ENCODE measurements around the gene MRPS27. TPM values are rescaled to one million over a fixed set of nuclear protein-coding genes. Genes with fewer than 3 reads are reported as not detected.

The MRPS27 gene
- total and polyA plus RNA-seq, 2 of the 4 experiments (the other 2 are of a cell fraction) = 46.9 to 90.5 TPM

DNA sequence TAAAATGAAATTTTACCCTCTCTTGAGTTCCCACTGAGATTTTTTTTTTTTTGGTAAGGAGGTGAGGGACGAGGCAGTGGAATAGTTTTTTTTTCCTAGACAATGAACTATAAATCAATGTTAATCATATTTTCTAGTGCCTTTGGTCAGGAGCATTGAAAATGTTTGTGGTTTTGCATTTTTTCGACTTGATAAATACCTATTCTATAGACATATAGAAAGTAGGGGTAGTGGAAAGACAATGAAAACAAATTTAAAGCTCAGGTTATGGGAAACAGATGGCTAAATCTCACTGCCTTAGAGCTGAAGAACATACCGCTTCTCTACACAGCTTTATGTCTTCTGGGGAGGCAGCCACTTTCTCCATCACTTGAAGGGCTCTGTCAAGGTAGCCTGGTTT, 94.3 kb downstream of the MRPS27 start:
- dilution Hi-C loops (cut with HindIII; ENCODE audit: low sequenced_read_pairs, unreplicated experiment) = no loop called here
- no peak overlapping the region for H2BK5ac ChIP-seq (ENCODE audit: low read depth, low read length, poor library complexity, severe bottlenecking)
- no peak overlapping the region for H4K91ac ChIP-seq (ENCODE audit: insufficient read depth, low read depth, low read length)
- H4K8ac ChIP-seq (ENCODE audit: low read depth in 2 of 2, low read length in 2 of 2) = no peak overlapping the region
- 0 out of 2 replicates have a peak, but pooled peaks cover 3% of the 10 kb centered on the region for H4K20me1 ChIP-seq (ENCODE audit: insufficient read depth, low read length)
- no CpG with 5 or more reads among the region's 3 CpGs for WGBS, 2 experiments (ENCODE audit: extremely low coverage in 2 of 2, insufficient read length in 1 of 2)
- H3K23ac ChIP-seq (ENCODE audit: low read depth, low read length) = no peak overlapping the region
- POLR2A ChIA-PET (ENCODE audit: unreplicated experiment) = no interaction called here
- H3K79me1 ChIP-seq (ENCODE audit: low read depth in 1 of 2, low read length in 2 of 2) = peaks cover 0 to 7% of the 10 kb centered on the region in 2 experiments; a peak in 1 of 4 replicates
- TF ChIP-seq, protein P1, sequence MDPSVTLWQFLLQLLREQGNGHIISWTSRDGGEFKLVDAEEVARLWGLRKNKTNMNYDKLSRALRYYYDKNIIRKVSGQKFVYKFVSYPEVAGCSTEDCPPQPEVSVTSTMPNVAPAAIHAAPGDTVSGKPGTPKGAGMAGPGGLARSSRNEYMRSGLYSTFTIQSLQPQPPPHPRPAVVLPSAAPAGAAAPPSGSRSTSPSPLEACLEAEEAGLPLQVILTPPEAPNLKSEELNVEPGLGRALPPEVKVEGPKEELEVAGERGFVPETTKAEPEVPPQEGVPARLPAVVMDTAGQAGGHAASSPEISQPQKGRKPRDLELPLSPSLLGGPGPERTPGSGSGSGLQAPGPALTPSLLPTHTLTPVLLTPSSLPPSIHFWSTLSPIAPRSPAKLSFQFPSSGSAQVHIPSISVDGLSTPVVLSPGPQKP (IDR thresholded peaks at IDR 0.05; ENCODE audit: borderline replicate concordance, low read depth, low read length) = no peak
- no peak for TF ChIP-seq NFE2L2 (IDR thresholded peaks at IDR 0.05; ENCODE audit: low read depth, low read length)
- TF ChIP-seq POLR2A (IDR thresholded peaks at IDR 0.05; ENCODE audit: low read depth, low read length) = no peak
- no peak for TF ChIP-seq RFX5 (IDR thresholded peaks at IDR 0.05; ENCODE audit: low read depth, low read length)
- TF ChIP-seq, protein P2, sequence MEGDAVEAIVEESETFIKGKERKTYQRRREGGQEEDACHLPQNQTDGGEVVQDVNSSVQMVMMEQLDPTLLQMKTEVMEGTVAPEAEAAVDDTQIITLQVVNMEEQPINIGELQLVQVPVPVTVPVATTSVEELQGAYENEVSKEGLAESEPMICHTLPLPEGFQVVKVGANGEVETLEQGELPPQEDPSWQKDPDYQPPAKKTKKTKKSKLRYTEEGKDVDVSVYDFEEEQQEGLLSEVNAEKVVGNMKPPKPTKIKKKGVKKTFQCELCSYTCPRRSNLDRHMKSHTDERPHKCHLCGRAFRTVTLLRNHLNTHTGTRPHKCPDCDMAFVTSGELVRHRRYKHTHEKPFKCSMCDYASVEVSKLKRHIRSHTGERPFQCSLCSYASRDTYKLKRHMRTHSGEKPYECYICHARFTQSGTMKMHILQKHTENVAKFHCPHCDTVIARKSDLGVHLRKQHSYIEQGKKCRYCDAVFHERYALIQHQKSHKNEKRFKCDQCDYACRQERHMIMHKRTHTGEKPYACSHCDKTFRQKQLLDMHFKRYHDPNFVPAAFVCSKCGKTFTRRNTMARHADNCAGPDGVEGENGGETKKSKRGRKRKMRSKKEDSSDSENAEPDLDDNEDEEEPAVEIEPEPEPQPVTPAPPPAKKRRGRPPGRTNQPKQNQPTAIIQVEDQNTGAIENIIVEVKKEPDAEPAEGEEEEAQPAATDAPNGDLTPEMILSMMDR (conservative IDR thresholded peaks at IDR 0.05; ENCODE audit: low read depth, low read length) = no peak
- TF ChIP-seq RAD21 (IDR thresholded peaks at IDR 0.05; ENCODE audit: low read length) = no peak
- TF ChIP-seq CHD1 (IDR thresholded peaks at IDR 0.05; ENCODE audit: low read depth, low read length) = no peak
- TF ChIP-seq MAFK (IDR thresholded peaks at IDR 0.05; ENCODE audit: low read depth, low read length) = no peak
- no peak for TF ChIP-seq BHLHE40 (IDR thresholded peaks at IDR 0.05; ENCODE audit: low read depth, low read length)
- TF ChIP-seq MXI1 (IDR thresholded peaks at IDR 0.05; ENCODE audit: borderline replicate concordance, low read depth, low read length) = no peak
- no peak for TF ChIP-seq FOS (IDR thresholded peaks at IDR 0.05; ENCODE audit: low read depth, low read length)
- TF ChIP-seq CEBPB (IDR thresholded peaks at IDR 0.05; ENCODE audit: low read depth, low read length) = no peak
- TF ChIP-seq MAZ (IDR thresholded peaks at IDR 0.05; ENCODE audit: borderline replicate concordance, low read depth, low read length) = no peak
- TF ChIP-seq SMC3 (IDR thresholded peaks at IDR 0.05; ENCODE audit: low read depth, low read length) = no peak
- TF ChIP-seq RCOR1 (IDR thresholded peaks at IDR 0.05; ENCODE audit: insufficient replicate concordance, low read length) = no peak
- TF ChIP-seq, protein P3, sequence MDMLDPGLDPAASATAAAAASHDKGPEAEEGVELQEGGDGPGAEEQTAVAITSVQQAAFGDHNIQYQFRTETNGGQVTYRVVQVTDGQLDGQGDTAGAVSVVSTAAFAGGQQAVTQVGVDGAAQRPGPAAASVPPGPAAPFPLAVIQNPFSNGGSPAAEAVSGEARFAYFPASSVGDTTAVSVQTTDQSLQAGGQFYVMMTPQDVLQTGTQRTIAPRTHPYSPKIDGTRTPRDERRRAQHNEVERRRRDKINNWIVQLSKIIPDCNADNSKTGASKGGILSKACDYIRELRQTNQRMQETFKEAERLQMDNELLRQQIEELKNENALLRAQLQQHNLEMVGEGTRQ (IDR thresholded peaks at IDR 0.05; ENCODE audit: low read depth, low read length) = no peak
- no peak overlapping the region for H3K9ac ChIP-seq (ENCODE audit: low read depth, low read length)
- H3K9me3 ChIP-seq (ENCODE audit: control insufficient read depth, insufficient read depth, low read length) = no peaks in the 10 kb centered on the region
- no peak overlapping the region for H3K27ac ChIP-seq (ENCODE audit: insufficient read depth, low read length)
- CTCF ChIA-PET = no interaction called here
- H3K4me3 ChIP-seq (ENCODE audit: insufficient read depth, low read depth, low read length) = no peak overlapping the region
- no peak overlapping the region for H2BK120ac ChIP-seq (ENCODE audit: low read depth, low read length)
- no peak overlapping the region for H2AK9ac ChIP-seq (replicated peaks; ENCODE audit: low read depth, low read length, poor library complexity)
- H3K9me1 ChIP-seq (ENCODE audit: insufficient read depth, low read length) = peaks cover 5% of the 10 kb centered on the region
- no peak overlapping the region for H3K56ac ChIP-seq (ENCODE audit: extremely low read depth, insufficient read depth, low read length)
- peaks cover 3% of the 10 kb centered on the region for H3K4me1 ChIP-seq (ENCODE audit: control insufficient read depth, insufficient read depth, low read length)
- no peaks in the 10 kb centered on the region for H3K27me3 ChIP-seq (ENCODE audit: control insufficient read depth, insufficient read depth, low read length)
- ATAC-seq (ENCODE audit: low read depth) (no peak), DNase-seq (no peak)
- no peak overlapping the region; the same call in 1 of the 2 replicates for H2AK5ac ChIP-seq (ENCODE audit: low read depth, low read length)
- no peak overlapping the region for H4K5ac ChIP-seq (ENCODE audit: low read depth, low read length)
- H2BK15ac ChIP-seq (ENCODE audit: low read depth, low read length) = no peak overlapping the region
- no peak overlapping the region for H2AFZ ChIP-seq (replicated peaks; ENCODE audit: low read length, poor library complexity)
- no peak overlapping the region for H2BK20ac ChIP-seq (ENCODE audit: low read depth, low read length)
- no peak overlapping the region for H3K18ac ChIP-seq (ENCODE audit: low read depth, low read length)
- in situ Hi-C loops (cut with MboI; ENCODE audit: low sequenced_read_pairs) = no loop called here
- H3K14ac ChIP-seq (replicated peaks; ENCODE audit: low read depth, low read length) = no peak overlapping the region
- peaks cover 21% of the 10 kb centered on the region for H3K36me3 ChIP-seq (ENCODE audit: control insufficient read depth, insufficient read depth, low read length)
- BruUV-seq (replicated peaks) = no TSS peak
- H3K4me2 ChIP-seq (ENCODE audit: low read depth, low read length) = no peak overlapping the region
- no peak overlapping the region for H3K4ac ChIP-seq (ENCODE audit: low read depth, low read length)
- intact Hi-C loops (cut with micrococcal nuclease) = no loop called here
